GM12878 (cell line): Measurements from ENCODE around the gene CA5A. TPM values are rescaled to one million over a fixed set of nuclear protein-coding genes. Genes with fewer than 3 reads are reported as not detected.

Source experiments
- BCL11A ChIP-seq: IDR thresholded peaks from 2 replicates; pipeline ENCODE4 v1.6.1; 2011; ENCODE audit warnings: low read depth, low read length
- BHLHE40 ChIP-seq, 2 experiments: fragments of 450-650 bp in 1 of 2; IDR thresholded peaks; 2 replicates each; pipeline ENCODE4 v1.6.1; 2011 to 2017; ENCODE audit warnings: low read depth in 2 of 2, borderline replicate concordance in 1 of 2, improper control_type of control experiment in 1 of 2, low read length in 1 of 2, mild to moderate bottlenecking in 1 of 2
- BRCA1 ChIP-seq: IDR thresholded peaks from 2 replicates; pipeline ENCODE4 v1.6.1; 2011; ENCODE audit warnings: low read depth, low read length, improper control_type of control experiment
- EZH2 ChIP-seq: IDR thresholded peaks from 2 replicates; pipeline ENCODE4 v1.6.1; 2012; ENCODE audit warnings: low read depth, mild to moderate bottlenecking, control low read depth, inconsistent platforms, low read length, borderline replicate concordance; ENCODE audit not compliant: control insufficient read depth
- HDGF ChIP-seq: fragments of 450-650 bp; IDR thresholded peaks from 2 replicates; pipeline ENCODE4 v1.6.1; 2016; ENCODE audit warnings: antibody characterized with exemption
- HSF1 ChIP-seq: fragments of 150-350 bp; IDR thresholded peaks from 2 replicates; pipeline ENCODE4 v1.6.1; 2014; ENCODE audit warnings: mild to moderate bottlenecking, low read depth, low read length
- IKZF1 ChIP-seq: fragments of 450-650 bp; conservative IDR thresholded peaks from 2 replicates; pipeline ENCODE4 v1.6.1; 2017; ENCODE audit warnings: antibody characterized with exemption, mild to moderate bottlenecking
- IRF3 ChIP-seq: fragments of 450-650 bp; IDR thresholded peaks from 2 replicates; pipeline ENCODE4 v1.6.1; 2014; ENCODE audit warnings: mild to moderate bottlenecking
- IRF4 ChIP-seq: IDR thresholded peaks from 2 replicates; pipeline ENCODE4 v1.6.1; 2011; ENCODE audit warnings: low read depth, low read length
- MTA2 ChIP-seq: fragments of 450-650 bp; IDR thresholded peaks from 2 replicates; pipeline ENCODE4 v1.6.1; 2016; ENCODE audit warnings: low read depth, mild to moderate bottlenecking, moderate library complexity
- MYC ChIP-seq: IDR thresholded peaks from 2 replicates; pipeline ENCODE4 v1.6.1; 2011; ENCODE audit warnings: mild to moderate bottlenecking, low read length, moderate library complexity, inconsistent platforms; ENCODE audit not compliant: insufficient read depth, insufficient replicate concordance, insufficient read length, severe bottlenecking
- NBN ChIP-seq: fragments of 450-650 bp; IDR thresholded peaks from 2 replicates; pipeline ENCODE4 v1.6.1; 2016
- NFXL1 ChIP-seq: fragments of 450-650 bp; IDR thresholded peaks from 2 replicates; pipeline ENCODE4 v1.6.1; 2017; ENCODE audit warnings: antibody characterized with exemption, mild to moderate bottlenecking, borderline replicate concordance
- NRF1 ChIP-seq: conservative IDR thresholded peaks from 2 replicates; pipeline ENCODE4 v1.6.1; 2011; ENCODE audit warnings: mild to moderate bottlenecking, low read depth, low read length, improper control_type of control experiment
- PML ChIP-seq: IDR thresholded peaks from 2 replicates; pipeline ENCODE4 v1.6.1; 2012; ENCODE audit warnings: low read length, inconsistent platforms
- RELA ChIP-seq: fragments of 450-650 bp; IDR thresholded peaks from 2 replicates; pipeline ENCODE4 v1.8.0; 2014; ENCODE audit warnings: borderline replicate concordance; ENCODE audit not compliant: partially characterized antibody
- RELB ChIP-seq: fragments of 450-650 bp; IDR thresholded peaks from 2 replicates; pipeline ENCODE4 v1.6.1; 2017; ENCODE audit warnings: low read depth, mild to moderate bottlenecking, moderate library complexity
- SREBF2 ChIP-seq: IDR thresholded peaks from 2 replicates; pipeline ENCODE4 v1.6.1; 2012; ENCODE audit warnings: mild to moderate bottlenecking, low read length
- SUPT20H ChIP-seq: IDR thresholded peaks from 2 replicates; pipeline ENCODE4 v1.6.1; 2011; ENCODE audit warnings: low read depth, mild to moderate bottlenecking, low read length, moderate library complexity, borderline replicate concordance; ENCODE audit not compliant: control insufficient read depth
- USF1 ChIP-seq: IDR thresholded peaks from 2 replicates; pipeline ENCODE4 v1.6.1; 2011; ENCODE audit warnings: borderline replicate concordance, low read depth, mild to moderate bottlenecking, moderate library complexity, mixed read lengths, low read length; ENCODE audit not compliant: insufficient read depth; ENCODE audit errors: extremely low read length
- WRNIP1 ChIP-seq: IDR thresholded peaks from 2 replicates; pipeline ENCODE4 v1.6.1; 2011; ENCODE audit warnings: low read depth, low read length, improper control_type of control experiment, borderline replicate concordance
- YBX1 ChIP-seq: fragments of 450-650 bp; IDR thresholded peaks from 2 replicates; pipeline ENCODE4 v1.6.1; 2016; ENCODE audit warnings: antibody characterized with exemption
- polyA plus RNA-seq, 11 experiments: library from polyadenylated mRNA; depleted of rRNA in 4 of 11; unstranded in 6 of 11; stranded (reverse) in 5 of 11; fragments of >200 nt; fragmentation: Nextera tagmentation in 4 of 11; fragmentation: Illumina TruSeq in 1 of 11; extraction: Ambion mirVana in 4 of 11; extraction: Trizol in 1 of 11; gene quantifications; 1 replicate in 1 of 11; 2 replicates in 10 of 11; pipeline versions ENCODE4 v1.2.1 to v1.2.3, GENCODE V29; 2011 to 2016; ENCODE audit warnings: inconsistent platforms in 2 of 11, missing spikeins in 2 of 11, low read depth in 1 of 11
- total RNA-seq, 4 experiments: library from RNA; depleted of rRNA in 3 of 4; stranded (reverse); fragments of >200 nt in 3 of 4; fragmentation: Illumina TruSeq in 1 of 4; extraction: Trizol in 1 of 4; gene quantifications; 2 replicates each; pipeline versions ENCODE4 v1.2.1 to v1.2.3, GENCODE V29; 2013 to 2021

Gene CA5A
- total and polyA plus RNA-seq, 10 of the 15 experiments (the other 5 are each of a cell fraction or from before 2014, with no cell fraction given), result not detected

GRCh38 chr16:87950765-87951551 lies 14.6 kb upstream of the CA5A start, which contains the start of gene BANP (continued):
- no peak for TF ChIP-seq YBX1
- no peak for TF ChIP-seq NFXL1
- peak; percentile 95 for TF ChIP-seq NBN
- TF ChIP-seq WRNIP1, result 0 out of 2 replicates have a peak, but pooled peaks have one; percentile 81
- TF ChIP-seq BHLHE40 (IDR thresholded peaks at IDR 0.05; ENCODE audit: borderline replicate concordance in 1 of 2, low read depth in 2 of 2, low read length in 1 of 2), result peak; percentile 7 to 66; a peak in 2 of 4 replicates
- TF ChIP-seq IRF4, result peak; percentile 75
- peak; percentile 53 for TF ChIP-seq MTA2
- 0 out of 2 replicates have a peak, but pooled peaks have one; percentile 53 for TF ChIP-seq PML
- TF ChIP-seq RELA, result peak; percentile 74
- TF ChIP-seq SUPT20H, result no peak
- TF ChIP-seq USF1, result peak; percentile 73
- peak; percentile 85 for TF ChIP-seq RELB
- no peak for TF ChIP-seq BCL11A
- peak; percentile 100 for TF ChIP-seq IKZF1
- TF ChIP-seq NRF1, result peak; percentile 92
- peak; percentile 96 for TF ChIP-seq BRCA1
- no peak for TF ChIP-seq EZH2
- no peak; the same call in 1 of the 2 replicates for TF ChIP-seq HDGF
- peak; percentile 36; the same call in 1 of the 2 replicates for TF ChIP-seq HSF1
- TF ChIP-seq MYC, result no peak
- TF ChIP-seq SREBF2, result no peak
- TF ChIP-seq IRF3, result peak; percentile 46; the same call in 1 of the 2 replicates
